Mesenchymal stem cell (in vitro differentiated cells and primary cell): ENCODE measurements around the gene ACP4.

Experiments
- DNase-seq: peaks from one replicate; pipeline ENCODE4 v3.0.0-alpha.2; 2013
- H2AFZ ChIP-seq: one replicate; pipeline ENCODE4 v1.6.1; 2013; ENCODE audit warnings: low read depth, mild to moderate bottlenecking, control low read depth, inconsistent platforms, low read length, moderate library complexity
- H2AK5ac ChIP-seq: 2 replicates; pipeline ENCODE4 v1.6.1; 2013; ENCODE audit warnings: low read length, moderate library complexity, mild to moderate bottlenecking, inconsistent platforms; ENCODE audit not compliant: severe bottlenecking
- H2BK120ac ChIP-seq: one replicate; pipeline ENCODE4 v1.6.1; 2013; ENCODE audit warnings: low read depth, mild to moderate bottlenecking, inconsistent platforms, low read length, moderate library complexity
- H2BK12ac ChIP-seq, 2 experiments: one replicate each; pipeline ENCODE4 v1.6.1; 2013; ENCODE audit warnings: inconsistent platforms in 2 of 2, low read length in 2 of 2, mild to moderate bottlenecking in 2 of 2, moderate library complexity in 2 of 2, control low read depth in 1 of 2
- H2BK15ac ChIP-seq: one replicate; pipeline ENCODE4 v1.6.1; 2013; ENCODE audit warnings: mild to moderate bottlenecking, low read depth, inconsistent platforms; ENCODE audit not compliant: poor library complexity, severe bottlenecking
- H2BK5ac ChIP-seq: 2 replicates; pipeline ENCODE4 v1.6.1; 2013; ENCODE audit warnings: low read depth, mild to moderate bottlenecking, low read length, control low read depth, inconsistent platforms; ENCODE audit not compliant: poor library complexity, severe bottlenecking
- H3K14ac ChIP-seq, 2 experiments: one replicate each; pipeline ENCODE4 v1.6.1; 2013; ENCODE audit warnings: inconsistent platforms in 2 of 2, low read length in 2 of 2, control low read depth in 1 of 2, mild to moderate bottlenecking in 1 of 2, moderate library complexity in 1 of 2
- H3K18ac ChIP-seq, 2 experiments: one replicate each; pipeline ENCODE4 v1.6.1; 2013; ENCODE audit warnings: inconsistent platforms in 2 of 2, low read length in 2 of 2, control low read depth in 1 of 2, low read depth in 1 of 2, mild to moderate bottlenecking in 1 of 2
- H3K23ac ChIP-seq, 2 experiments: one replicate each; pipeline ENCODE4 v1.6.1; 2013; ENCODE audit warnings: inconsistent platforms in 2 of 2, low read length in 2 of 2, mild to moderate bottlenecking in 2 of 2, moderate library complexity in 2 of 2, control low read depth in 1 of 2
- H3K27ac ChIP-seq: 2 replicates; pipeline ENCODE4 v1.5.1; 2013; ENCODE audit warnings: mild to moderate bottlenecking, moderate library complexity, low read length, control low read depth, inconsistent platforms; ENCODE audit not compliant: poor library complexity, severe bottlenecking
- H3K27me3 ChIP-seq, 2 experiments: 2 replicates each; pipeline versions ENCODE4 v1.6.1 to v1.7.0; 2013; ENCODE audit warnings: low read length in 2 of 2, mild to moderate bottlenecking in 2 of 2, moderate library complexity in 2 of 2, control low read depth in 1 of 2, inconsistent platforms in 1 of 2; ENCODE audit not compliant: control insufficient read depth in 1 of 2, insufficient read depth in 1 of 2
- H3K36me3 ChIP-seq, 2 experiments: 2 replicates each; pipeline versions ENCODE4 v1.6.1 to v1.7.0; 2013; ENCODE audit warnings: low read length in 2 of 2, control low read depth in 1 of 2, inconsistent platforms in 1 of 2, low read depth in 1 of 2, mild to moderate bottlenecking in 1 of 2; ENCODE audit not compliant: insufficient read depth in 2 of 2, control insufficient read depth in 1 of 2
- H3K4ac ChIP-seq, 2 experiments: one replicate each; pipeline ENCODE4 v1.6.1; 2013; ENCODE audit warnings: inconsistent platforms in 2 of 2, low read length in 2 of 2, mild to moderate bottlenecking in 2 of 2, moderate library complexity in 2 of 2, control low read depth in 1 of 2, low read depth in 1 of 2
- H3K4me1 ChIP-seq: 2 replicates; pipeline ENCODE4 v1.6.1; 2013; ENCODE audit warnings: low read depth, low read length, control low read depth; ENCODE audit not compliant: control insufficient read depth, insufficient read depth
- H3K4me2 ChIP-seq: 2 replicates; pipeline ENCODE4 v1.6.1; 2013; ENCODE audit warnings: low read length, mild to moderate bottlenecking, inconsistent platforms; ENCODE audit not compliant: poor library complexity, severe bottlenecking
- H3K4me3 ChIP-seq, 2 experiments: 2 replicates each; pipeline versions ENCODE4 v1.5.1 to v1.7.0; 2013; ENCODE audit warnings: low read length in 2 of 2, mild to moderate bottlenecking in 2 of 2, control low read depth in 1 of 2, low read depth in 1 of 2; ENCODE audit not compliant: insufficient read depth in 1 of 2
- H3K79me1 ChIP-seq: replicated peaks from 2 replicates; pipeline ENCODE4 v1.6.1; 2013; ENCODE audit warnings: mild to moderate bottlenecking, control low read depth, low read length, inconsistent platforms; ENCODE audit not compliant: poor library complexity, severe bottlenecking
- H3K9ac ChIP-seq: 2 replicates; pipeline ENCODE4 v1.7.0; 2013; ENCODE audit warnings: mild to moderate bottlenecking, low read length, moderate library complexity
- H3K9me3 ChIP-seq: 2 replicates; pipeline ENCODE4 v1.7.0; 2013; ENCODE audit warnings: mild to moderate bottlenecking, low read length; ENCODE audit not compliant: control insufficient read depth
- H4K8ac ChIP-seq: one replicate; pipeline ENCODE4 v1.6.1; 2013; ENCODE audit warnings: inconsistent platforms, mild to moderate bottlenecking, low read length, moderate library complexity
- H4K91ac ChIP-seq: one replicate; pipeline ENCODE4 v1.6.1; 2013; ENCODE audit warnings: mild to moderate bottlenecking, low read length, inconsistent platforms
- whole genome bisulfite sequencing: methylation state at CpG from one replicate; pipeline ENCODE4 v1.1.7; 2013; ENCODE audit warnings: mixed read lengths; 5-methylcytosine and 5-hydroxymethylcytosine counted together

Gene ACP4

DNA sequence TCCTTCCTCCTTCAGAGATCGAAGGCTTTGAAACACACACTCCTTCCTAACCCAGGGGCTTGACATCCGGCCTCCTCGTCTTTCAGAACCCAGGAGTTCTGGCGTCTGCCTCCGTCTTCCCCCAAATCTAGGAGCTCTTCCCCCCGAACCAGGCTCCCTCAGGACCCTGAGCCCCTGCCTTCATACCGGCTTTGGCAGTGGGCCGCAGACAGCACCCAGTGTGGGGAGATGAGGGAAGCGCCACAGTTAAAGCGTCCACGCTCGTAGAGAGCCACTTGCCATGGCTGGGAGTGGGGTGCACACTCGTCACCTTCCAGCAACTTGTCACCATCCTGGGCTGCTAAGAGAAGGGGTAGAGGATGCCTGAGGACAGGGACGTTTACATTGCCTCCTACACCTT, 37.3 kb downstream of the ACP4 start:
- Histone ChIP-seq H3K18ac (no peak overlapping the region), H3K4ac (no peak overlapping the region), H4K91ac (no peak overlapping the region), H3K79me1 (no peaks in the 10 kb centered on the region), H2BK5ac (no peak overlapping the region), H2BK12ac (no peak overlapping the region), H4K8ac (no peak overlapping the region), H3K4me1 (no peaks in the 10 kb centered on the region), H3K4me2 (no peak overlapping the region), H3K36me3 (no peaks in the 10 kb centered on the region), H2BK120ac (no peak overlapping the region), H3K9me3 (no peaks in the 10 kb centered on the region), H3K4me3 (no peak overlapping the region), H3K9ac (no peak overlapping the region), H3K23ac (no peak overlapping the region), H3K14ac (no peak overlapping the region), H3K27me3 (peaks cover 2 to 39% of the 10 kb centered on the region in 2 experiments), H2AK5ac (no peak overlapping the region), H3K27ac (no peak overlapping the region), H2BK15ac (no peak overlapping the region), H2AFZ (no peak overlapping the region)
- DNase-seq: no peak
- WGBS: 75% methylated on average over 9 of the region's 14 CpGs

DNA sequence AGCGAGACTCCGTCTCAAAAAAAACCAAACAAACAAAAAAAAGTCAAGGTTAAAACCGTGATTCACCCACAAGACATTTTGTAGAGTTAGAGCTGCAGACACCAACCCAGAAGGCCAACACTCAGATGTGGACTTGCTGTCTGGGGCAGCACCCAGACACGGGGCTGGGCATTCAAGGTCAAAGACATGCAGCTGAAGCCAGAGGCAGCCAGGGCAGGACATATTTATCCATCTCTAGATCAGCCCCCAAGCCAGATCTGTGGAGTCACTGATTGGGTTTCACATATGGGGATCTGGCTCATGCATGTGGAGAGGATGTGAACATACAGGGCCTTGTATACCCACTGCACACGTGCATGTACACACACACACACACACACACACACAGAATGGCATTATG, 39.6 kb downstream of the ACP4 start:
- no peaks in the 10 kb centered on the region for H3K4me1 ChIP-seq
- H3K9me3 ChIP-seq: no peaks in the 10 kb centered on the region
- H2BK5ac ChIP-seq: no peak overlapping the region
- no peak overlapping the region for H3K27ac ChIP-seq
- no peak overlapping the region for H4K91ac ChIP-seq
- no peak overlapping the region for H2BK12ac ChIP-seq
- peaks cover 0 to 40% of the 10 kb centered on the region in 2 experiments for H3K27me3 ChIP-seq
- no peak overlapping the region for H2AK5ac ChIP-seq
- no peak overlapping the region for H2AFZ ChIP-seq
- no peak overlapping the region for H3K23ac ChIP-seq
- no peaks in the 10 kb centered on the region for H3K79me1 ChIP-seq
- no peak overlapping the region for H3K4ac ChIP-seq
- 83% methylated on average over 5 of the region's 5 CpGs for WGBS
- no peak overlapping the region for H3K4me2 ChIP-seq
- no peaks in the 10 kb centered on the region for H3K36me3 ChIP-seq
- no peak overlapping the region for H3K14ac ChIP-seq
- no peak overlapping the region for H2BK120ac ChIP-seq
- H2BK15ac ChIP-seq: no peak overlapping the region
- no peak for DNase-seq
- no peak overlapping the region for H3K9ac ChIP-seq
- H3K4me3 ChIP-seq: no peak overlapping the region
- no peak overlapping the region for H4K8ac ChIP-seq
- H3K18ac ChIP-seq: no peak overlapping the region

DNA sequence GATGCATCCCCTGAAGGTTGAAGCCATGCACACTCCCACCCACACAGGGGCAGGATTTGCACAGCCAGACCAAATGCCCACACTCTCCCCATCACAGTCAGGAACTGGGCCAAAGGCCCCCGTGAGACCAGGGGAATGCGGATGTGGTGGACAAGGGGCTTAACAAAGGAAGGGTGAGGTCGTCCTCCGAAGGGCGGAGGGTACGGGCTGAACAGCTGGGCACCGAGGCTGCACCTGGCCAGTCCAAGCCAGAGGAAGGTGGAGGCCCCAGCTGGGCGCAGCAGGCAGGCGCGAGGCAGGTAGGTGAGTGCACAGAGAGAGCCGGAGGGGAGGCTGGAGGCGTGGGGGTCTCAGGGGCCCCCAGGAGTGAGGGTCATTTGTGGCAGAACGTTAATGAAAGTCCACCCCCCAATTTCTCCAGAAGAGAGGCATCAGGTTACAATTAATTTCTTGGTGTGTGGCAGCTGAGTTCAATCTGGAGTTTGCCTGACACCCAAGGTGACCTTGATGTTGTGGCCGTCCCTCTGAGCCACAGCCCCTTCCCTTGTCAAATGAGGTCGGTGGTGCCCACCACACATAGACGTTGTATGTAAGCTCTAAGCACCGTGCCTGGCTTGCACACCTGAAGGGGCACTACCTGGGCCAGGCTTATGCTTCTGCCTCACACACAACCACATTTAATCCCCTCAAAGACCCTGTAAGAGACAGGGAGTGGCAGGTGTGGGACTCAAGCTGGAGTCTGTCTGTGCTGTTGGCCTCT, 40.2 kb downstream of the ACP4 start:
- Histone ChIP-seq H2AFZ (no peak overlapping the region), H3K9ac (no peak overlapping the region), H3K27me3 (peaks cover 0 to 46% of the 10 kb centered on the region in 2 experiments), H3K79me1 (no peaks in the 10 kb centered on the region), H3K14ac (no peak overlapping the region), H3K27ac (no peak overlapping the region), H3K4me3 (no peak overlapping the region), H3K9me3 (no peaks in the 10 kb centered on the region), H2BK5ac (no peak overlapping the region), H3K4me1 (no peaks in the 10 kb centered on the region), H3K36me3 (no peaks in the 10 kb centered on the region), H2BK120ac (no peak overlapping the region), H2BK12ac (no peak overlapping the region), H3K23ac (no peak overlapping the region), H3K4me2 (no peak overlapping the region), H2BK15ac (no peak overlapping the region), H3K18ac (no peak overlapping the region), H3K4ac (no peak overlapping the region), H4K8ac (no peak overlapping the region), H2AK5ac (no peak overlapping the region), H4K91ac (no peak overlapping the region)
- DNase-seq: no peak
- 65% methylated on average over 14 of the region's 17 CpGs for WGBS

DNA sequence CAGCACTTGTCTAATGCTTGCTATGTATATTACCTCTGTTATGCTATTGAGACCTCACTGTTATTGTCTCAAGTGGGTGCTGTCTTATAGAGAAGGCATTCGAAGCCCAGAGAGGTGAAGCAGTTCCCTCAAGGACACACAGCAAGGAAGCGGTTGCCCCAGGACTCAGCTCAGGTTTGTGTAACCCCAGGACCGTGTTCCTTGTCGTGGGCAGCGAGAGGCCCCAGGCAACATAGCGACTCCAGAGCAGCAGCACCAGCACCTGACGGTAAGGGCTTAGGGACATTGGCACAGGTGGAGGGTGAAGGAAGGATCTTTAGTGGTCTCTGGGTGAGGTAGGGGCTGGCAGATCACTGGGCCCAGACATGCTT, 40.8 kb downstream of the ACP4 start:
- H4K91ac ChIP-seq: no peak overlapping the region
- H3K27ac ChIP-seq: no peak overlapping the region
- no peak overlapping the region for H2BK120ac ChIP-seq
- H3K4me1 ChIP-seq: no peaks in the 10 kb centered on the region
- no peak overlapping the region for H2BK15ac ChIP-seq
- no peak overlapping the region for H3K4ac ChIP-seq
- H2AK5ac ChIP-seq: no peak overlapping the region
- no peak overlapping the region for H3K4me2 ChIP-seq
- no peak overlapping the region for H3K4me3 ChIP-seq
- H3K79me1 ChIP-seq: no peaks in the 10 kb centered on the region
- no peak overlapping the region for H2BK12ac ChIP-seq
- DNase-seq: no peak
- no peaks in the 10 kb centered on the region for H3K36me3 ChIP-seq
- no peaks in the 10 kb centered on the region for H3K9me3 ChIP-seq
- H3K27me3 ChIP-seq: peaks cover 0 to 51% of the 10 kb centered on the region in 2 experiments
- H2BK5ac ChIP-seq: no peak overlapping the region
- H2AFZ ChIP-seq: no peak overlapping the region
- H3K23ac ChIP-seq: no peak overlapping the region
- 54% methylated on average over 7 of the region's 7 CpGs for WGBS
- H4K8ac ChIP-seq: no peak overlapping the region
- no peak overlapping the region for H3K18ac ChIP-seq
- no peak overlapping the region for H3K14ac ChIP-seq
- H3K9ac ChIP-seq: no peak overlapping the region
